ENCODE data around the gene PILRA. TPM values are rescaled to one million over a fixed set of nuclear protein-coding genes. Genes with fewer than 3 reads are reported as not detected.
"Not testable (repeated sequence)": the region's sequence is repeated elsewhere in the genome, so short reads cannot be mapped to it uniquely, and the experiment has no call there.

Gene PILRA
- 0.35 and 2.0 TPM in 2 replicates for total RNA-seq

DNA sequence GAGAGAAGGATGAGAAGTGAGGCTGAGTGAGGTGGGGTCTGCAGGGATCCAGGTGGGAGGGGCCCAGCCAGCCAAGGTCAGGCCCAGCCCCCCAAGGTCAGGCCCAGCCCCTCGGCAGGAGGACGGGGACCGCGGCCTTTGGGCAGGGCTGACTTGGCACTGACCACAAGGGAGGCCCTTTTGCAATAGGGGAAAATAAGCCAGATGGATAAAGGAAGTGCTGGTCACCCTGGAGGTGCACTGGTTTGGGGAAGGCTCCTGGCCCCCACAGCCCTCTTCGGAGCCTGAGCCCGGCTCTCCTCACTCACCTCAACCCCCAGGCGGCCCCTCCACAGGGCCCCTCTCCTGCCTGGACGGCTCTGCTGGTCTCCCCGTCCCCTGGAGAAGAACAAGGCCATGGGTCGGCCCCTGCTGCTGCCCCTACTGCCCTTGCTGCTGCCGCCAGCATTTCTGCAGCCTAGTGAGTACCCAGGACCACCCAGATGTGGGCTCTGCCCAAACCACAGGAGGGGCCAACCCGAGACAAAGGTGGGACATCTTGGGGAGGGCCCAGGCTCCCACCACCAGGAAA, at the start of gene PILRA:
TSS of gene PILRA (plus strand) at position 227 of the 571 bp plus-strand sequence. CDS start at position 397, 170 bp downstream.
- DNase-seq (ENCODE audit: low read depth), result no peak

DNA sequence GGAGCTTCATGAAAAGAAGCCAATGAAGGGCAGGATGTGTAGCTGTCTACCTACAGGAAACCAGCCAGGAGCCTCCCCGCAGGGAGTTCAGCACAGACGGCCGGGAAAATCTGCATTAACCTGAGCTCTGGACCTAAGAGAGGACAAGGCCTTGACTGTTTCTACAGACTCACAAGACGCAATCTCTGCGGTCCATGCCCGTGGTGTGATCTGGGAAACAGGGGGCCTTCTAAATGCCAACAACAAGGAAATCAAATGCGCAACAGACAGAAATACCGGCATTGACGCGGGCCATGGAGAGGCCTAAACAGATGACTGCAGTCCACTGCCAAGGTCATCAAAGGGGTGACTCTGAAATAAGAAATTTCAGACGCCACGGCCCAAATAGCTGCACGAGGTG, 49.1 kb upstream of the PILRA start:
- DNase-seq (ENCODE audit: low read depth), result not testable (repeated sequence)

DNA sequence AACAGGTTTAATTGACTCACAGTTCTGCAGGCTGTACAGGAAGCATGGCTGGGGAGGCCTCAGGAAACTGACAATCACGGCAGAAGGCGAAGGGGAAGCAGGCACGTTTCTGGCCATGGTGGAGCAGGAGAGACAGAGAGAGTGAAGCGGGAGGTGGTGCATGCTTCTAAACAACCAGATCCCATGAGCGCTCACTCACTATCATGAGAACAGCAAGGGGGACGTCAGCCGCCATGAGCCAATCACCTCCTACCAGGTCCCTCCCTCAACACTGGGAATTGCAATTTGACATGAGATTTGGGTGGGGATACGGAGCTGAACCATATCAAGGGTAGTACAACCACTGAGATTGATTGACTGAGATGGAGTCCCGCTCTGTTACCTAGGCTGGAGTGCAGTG, 47.6 kb upstream of the PILRA start:
- not testable (repeated sequence) for DNase-seq (ENCODE audit: low read depth)

DNA sequence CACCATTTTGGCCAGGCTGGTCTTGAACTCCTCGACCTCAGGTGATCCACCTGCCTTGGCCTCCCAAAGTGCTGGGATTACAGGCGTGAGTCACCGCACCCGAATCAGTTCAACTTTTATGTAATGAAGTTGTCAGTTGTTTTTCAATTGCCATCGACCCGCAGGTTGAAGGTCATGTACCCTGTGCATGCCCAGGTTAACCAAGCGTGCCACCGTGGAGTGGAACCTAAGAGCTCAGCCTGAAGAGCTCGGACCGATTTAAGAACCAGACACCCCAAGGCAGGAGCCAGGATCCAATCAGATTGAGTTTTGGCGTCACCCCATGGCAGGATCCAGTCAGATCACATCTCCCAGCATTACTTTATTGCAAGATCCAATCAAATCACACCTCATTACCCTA, 46.4 kb upstream of the PILRA start:
- not testable (repeated sequence) for DNase-seq (ENCODE audit: low read depth)

DNA sequence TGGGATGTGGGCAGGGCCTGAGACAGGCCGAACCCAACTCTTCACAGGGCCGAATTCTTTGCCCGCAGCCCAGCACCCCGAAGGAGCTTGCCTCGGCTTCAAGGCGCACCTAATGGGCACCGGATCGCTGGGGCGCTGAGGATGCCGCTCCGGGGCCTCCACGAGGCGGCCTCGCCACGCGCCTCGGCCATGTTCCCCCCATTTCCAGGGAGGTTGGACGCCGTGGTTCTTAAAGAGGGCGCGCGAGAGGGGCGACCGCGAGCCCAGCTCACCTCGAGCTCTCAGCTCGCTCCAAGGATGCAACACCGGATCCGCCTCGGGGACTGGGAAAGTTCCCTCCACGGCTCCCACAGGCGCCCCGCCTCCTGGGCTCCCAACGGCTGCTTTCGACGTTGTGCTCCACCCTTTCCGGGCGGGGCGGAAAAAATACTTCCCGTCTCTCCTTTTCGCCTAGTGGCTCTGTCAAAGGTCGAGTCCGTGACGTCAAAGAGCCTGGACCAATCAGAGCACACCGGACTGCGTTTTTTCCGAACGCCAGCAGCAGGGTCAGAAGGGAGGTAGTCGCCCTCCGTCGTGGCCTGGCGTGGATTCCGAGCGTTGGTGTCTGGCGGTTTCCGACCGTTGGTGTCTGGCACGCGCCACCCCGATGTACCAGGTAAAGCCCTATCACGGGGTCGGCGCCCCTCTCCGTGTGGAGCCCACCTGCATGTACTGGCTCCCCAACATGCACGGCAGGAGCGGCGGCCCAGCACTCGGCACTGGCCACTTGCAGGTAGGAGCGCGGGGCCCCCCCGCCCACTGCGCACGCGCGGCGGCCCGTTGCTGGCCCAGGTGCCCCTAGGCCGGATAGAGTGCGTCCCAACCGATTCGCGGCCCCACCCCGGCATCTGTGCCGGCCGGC, 37.5 kb upstream of the PILRA start:
- peak; percentile 88 for DNase-seq (ENCODE audit: low read depth)

DNA sequence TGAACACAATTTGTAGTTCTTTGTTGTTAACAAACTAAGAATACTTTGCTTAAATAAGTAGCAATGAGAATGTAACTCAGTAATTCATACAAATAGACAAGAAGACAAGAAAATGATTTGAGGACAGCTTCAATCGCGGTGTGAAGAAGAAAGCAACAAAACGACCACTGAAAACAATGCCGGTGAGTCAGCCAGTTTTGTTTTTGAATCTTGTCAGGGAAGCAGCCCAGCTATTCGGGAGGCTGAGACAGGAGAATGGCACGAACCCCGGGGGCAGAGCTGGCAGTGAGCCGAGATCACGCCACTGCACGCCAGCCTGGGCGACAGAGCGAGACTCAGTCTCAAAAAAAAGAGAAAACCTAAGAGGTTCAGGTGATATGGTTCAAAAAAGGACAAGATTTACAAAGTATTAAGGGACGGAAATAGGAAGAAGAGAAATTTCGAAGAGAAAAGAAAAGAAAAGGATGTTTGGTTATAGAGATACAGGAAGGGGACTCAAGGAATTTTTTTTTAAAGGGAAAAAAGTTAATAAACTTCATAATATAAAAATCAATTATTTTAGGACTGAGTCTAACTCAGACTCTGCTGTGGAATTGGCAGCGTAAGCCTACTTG, 35.1 kb upstream of the PILRA start:
- peak; percentile 91 for DNase-seq (ENCODE audit: low read depth)

DNA sequence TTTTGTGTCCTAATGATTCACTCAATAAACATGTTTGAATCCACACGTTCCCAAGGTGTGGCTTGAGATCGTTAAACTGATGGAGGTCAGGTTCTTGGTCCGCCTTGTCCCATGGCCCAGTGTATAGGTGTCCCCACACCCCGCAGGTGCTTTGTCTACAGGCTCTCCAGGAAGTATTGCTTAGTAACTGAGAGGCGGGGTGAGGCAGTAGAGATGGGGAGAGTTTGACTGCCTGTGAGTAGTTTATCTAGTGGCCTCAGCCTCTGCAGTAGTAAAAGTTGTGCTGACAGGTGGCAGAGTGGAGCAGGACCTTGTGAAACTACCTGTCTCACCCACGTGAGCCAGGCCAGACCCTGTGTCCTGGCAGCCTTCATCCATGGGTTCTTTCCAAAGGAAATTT, 32.0 kb upstream of the PILRA start:
- peak; percentile 28 for DNase-seq (ENCODE audit: low read depth)

DNA sequence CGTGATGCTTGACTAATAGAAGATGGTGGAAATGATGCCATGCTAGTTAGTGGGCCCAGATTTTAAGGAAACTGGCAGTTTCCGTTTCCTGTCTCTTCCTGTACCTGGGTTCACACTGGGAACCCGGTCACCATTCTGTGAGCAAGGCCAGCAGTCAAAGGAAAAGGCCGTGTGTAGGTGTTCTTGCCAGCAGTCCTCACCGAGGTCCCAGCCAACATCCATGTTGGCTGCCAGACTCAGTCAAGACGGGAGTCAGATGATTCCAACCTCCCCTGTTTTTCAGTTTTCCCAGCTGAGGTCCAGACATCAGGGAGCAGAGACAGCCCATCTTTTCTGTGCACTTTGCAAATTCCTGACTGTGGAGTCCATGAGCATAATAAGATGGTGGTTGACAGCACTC, 30.5 kb upstream of the PILRA start:
- no peak for DNase-seq (ENCODE audit: low read depth)

DNA sequence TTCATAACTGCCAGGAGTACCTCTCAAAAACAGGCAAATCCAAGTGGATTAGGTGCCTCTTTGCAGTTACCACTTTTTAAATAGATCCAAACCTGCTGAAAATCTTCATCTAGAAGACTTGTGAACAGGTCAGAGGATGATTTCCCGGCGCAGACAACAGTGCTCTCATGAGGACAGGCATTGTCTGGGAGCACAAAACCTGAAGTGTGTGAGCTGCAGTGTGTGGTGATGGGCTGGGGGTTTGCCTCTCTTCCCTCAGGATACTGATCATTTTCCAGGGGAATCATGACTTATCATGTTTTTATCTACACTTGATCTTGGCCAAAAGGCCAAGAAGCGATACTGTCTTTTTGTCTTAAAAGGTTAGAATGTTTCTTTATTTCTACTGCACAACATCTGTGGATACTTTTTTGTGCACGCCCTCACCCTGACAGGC, 29.1 kb upstream of the PILRA start:
- DNase-seq (ENCODE audit: low read depth), result not testable (repeated sequence)

DNA sequence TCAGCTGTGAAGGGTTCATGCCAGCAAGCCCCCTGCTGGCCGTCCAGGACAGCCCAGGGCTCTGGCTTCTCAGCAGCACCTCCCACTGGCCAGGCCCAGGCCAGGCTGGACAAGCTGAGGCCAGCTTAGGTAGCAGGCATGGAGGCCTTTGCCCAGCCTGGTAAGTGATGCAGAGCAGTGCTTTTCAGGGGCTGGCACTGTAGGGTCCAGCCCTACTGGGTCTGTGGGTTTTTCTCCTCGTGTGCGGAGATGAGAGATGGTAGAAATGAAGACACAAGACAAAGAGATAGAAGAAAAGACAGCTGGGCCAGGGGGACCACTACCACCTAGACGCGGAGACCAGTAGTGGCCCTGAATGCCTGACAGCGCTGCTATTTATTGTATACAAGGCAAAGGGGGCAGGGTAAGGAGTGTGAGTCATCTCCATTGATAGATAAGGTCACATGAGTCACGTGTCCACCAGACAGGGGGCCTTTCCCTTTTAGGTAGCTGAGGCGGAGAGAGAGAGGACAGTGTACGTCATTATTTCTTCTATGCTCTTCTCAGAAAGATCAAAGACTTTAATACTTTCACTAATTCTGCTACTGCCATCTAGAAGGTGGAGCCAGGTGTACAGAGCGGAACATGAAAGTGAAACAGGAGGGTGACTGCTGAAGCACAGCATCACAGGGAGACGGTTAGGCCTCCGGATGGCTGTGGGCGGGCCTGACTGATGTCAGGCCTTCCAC, 28.6 kb upstream of the PILRA start:
- DNase-seq (ENCODE audit: low read depth), result peak; percentile 59

DNA sequence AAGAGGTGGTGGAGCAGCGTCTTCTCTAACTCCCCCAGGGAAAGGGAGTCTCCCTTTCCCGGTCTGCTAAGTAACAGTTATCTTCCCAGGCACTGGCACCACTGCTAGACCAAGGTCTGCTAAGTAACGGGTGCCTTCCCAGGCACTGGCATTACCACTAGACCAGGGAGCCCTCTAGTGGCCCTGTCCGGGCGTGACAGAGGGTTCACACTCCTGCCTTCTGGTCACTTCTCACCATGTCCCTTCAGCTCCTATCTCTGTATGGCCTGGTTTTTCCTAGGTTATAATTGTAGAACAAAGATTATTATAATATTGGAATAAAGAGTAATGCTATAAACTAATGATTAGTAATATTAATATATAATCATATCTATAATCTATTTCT, 28.0 kb upstream of the PILRA start:
- peak; percentile 23 for DNase-seq (ENCODE audit: low read depth)

DNA sequence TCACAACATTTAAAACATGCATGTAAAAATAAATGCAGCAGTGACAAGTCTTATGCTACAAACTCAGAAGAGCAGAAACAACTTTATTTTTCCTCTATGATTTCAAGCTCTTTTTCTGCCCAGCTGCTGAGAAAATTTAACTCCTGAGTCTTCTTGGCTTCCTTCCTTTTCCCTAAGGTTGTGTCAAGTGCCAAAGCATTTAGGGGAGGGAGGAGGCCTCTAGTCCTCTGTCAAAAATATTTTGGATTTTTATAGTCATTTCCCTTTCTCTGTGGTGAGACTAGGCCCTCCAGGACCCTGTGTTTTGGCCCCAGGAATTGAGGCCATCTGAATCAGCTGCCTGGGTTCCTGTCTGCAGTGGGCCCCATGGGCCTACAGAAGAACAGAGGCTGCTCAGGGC, 26.4 kb upstream of the PILRA start:
- no peak for DNase-seq (ENCODE audit: low read depth)

DNA sequence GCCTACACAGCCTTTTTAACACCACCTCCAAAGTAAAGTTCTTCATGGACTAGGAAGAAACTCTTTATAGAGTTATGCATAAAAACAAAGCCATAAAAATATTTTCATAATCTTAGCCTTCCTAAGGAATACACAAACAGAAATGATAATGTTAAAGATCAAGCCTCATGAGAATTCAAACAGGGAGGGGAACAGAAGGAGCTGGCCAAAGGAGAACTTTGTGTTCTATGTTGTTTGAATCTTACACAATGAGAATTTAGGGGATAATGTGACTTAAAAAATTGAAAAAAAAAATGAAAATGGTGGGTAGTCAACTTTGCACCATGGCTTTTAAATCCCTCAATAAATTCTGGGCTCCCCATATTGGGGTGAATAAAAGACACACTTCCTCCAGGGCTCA, 24.5 kb upstream of the PILRA start:
- DNase-seq (ENCODE audit: low read depth), result no peak

DNA sequence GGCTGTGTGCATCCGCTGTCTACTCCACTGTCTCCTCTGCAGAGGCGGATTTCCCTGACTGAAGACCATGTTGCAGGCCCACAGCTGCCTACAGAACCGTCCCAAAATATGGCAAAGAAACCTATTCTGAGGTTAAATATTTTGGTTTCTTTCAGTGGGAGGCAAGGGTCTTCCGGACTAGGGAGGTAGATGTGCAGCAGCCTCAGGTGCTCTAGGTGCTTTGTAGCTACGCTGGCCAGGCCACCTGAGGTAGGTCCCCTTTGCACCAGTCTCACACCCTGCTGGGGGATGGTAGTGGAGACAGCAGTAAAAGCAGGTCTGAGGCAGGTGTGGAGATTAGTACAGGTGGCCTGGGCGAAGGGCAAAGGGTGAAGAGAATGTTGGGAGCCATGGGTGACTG, 23.5 kb upstream of the PILRA start:
- no peak for DNase-seq (ENCODE audit: low read depth)

DNA sequence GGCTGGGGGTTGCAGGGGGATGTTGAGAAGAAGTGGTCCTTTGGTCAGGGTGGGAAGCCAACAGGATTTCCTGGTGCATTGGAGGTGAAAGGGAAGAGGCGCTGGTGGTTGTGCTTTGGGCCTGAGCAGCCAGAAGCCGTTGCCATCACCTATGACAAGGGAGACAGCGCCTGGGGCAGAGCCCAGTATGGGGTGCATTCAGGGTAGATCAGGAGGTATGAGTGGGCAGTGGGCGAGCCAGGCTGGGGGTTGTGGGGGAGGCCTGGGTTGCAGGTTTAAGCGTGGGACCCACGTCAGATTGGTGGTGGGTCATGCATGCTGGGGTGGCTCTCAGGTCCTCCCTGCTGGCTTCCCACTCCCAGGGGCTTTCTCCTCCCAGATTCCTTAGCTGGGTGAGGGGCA, 21.6 kb upstream of the PILRA start:
- no peak for DNase-seq (ENCODE audit: low read depth)

DNA sequence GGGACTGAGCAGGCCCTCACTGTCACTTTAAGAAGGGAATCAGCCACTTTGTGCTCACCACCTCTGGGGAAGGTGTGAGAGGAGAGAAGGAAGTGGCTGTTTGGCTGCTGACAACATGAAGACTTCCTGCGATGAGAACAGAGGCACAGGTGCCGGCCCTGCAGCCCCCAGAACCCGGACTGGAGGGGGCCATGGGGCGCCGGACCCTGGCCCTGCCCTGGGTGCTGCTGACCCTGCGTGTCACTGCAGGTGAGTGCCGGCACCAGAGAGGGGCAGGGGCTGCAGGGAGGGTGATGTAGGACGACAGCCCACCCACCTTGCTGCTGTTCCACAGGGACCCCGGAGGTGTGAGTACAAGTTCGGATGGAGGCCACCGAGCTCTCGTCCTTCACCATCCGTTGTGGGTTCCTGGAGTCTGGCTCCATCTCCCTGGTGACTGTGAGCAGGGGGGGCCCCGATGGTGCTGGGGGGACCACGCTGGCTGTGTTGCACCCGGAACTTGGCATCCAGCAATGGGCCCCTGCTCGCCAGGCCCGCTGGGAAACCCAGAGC, 21.0 kb upstream of the PILRA start:
- DNase-seq (ENCODE audit: low read depth), result not testable (repeated sequence)

DNA sequence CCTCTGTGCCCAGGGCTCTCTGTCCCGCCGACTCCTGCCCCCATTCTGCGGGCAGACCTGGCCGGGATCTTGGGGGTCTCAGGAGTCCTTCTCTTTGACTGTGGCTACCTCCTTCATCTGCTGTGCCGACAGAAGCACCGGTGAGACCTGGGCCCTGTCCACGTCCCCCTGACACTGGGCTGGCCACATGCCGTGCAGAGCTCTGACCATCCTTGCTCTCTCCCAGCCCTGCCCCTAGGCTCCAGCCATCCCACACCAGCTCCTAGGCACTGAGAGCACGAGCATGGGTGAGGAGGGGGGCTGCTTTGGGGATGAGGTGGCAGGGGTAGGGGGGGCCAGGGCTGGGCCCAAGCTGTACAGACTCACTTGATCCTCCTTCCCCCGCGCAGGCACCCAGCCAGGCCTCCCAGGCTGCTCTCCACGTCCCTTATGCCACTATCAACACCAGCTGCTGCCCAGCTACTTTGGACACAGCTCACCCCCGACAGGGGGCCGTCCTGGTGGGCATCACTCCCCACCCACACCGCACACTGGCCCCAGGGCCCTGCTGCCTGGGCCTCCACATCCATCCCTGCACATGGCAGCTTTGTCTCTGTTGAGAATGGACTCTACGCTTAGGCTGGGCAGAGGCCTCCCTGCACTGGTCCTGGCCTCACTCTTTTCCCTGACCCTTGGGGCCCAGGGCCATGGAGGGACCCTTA, 20.2 kb upstream of the PILRA start:
- DNase-seq (ENCODE audit: low read depth), result no peak

DNA sequence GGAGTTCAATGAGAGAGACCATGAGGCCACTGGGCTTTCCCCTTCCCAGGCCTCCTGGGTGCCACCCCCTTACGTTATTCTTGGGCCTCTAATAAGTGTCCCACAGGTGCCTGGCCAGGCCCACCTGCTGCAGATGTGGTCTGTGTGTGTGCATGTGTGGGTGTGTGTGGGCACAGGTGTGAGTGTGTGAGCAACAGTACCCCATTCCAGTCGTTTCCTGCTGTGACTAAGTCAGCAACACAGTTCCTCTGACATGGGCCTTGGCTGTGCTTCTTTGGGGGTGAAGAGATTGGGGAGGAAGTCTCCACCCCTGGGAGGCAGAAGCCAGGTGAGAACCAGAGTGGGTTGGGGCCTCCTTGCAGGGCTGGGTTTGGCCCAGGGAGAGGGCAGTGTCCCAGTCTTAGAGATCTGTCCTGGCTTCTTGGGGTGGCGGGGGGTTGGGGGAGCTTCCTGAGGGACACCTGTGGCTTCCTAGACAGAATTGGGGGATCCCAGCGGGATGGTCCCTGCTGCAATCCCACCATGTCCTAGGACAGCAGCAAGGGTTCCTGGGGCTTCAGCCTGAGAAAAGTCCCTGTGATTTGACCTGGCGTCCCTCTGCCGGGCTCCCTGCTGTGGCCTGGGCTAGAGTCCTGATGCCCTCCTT, 19.5 kb upstream of the PILRA start:
- DNase-seq (ENCODE audit: low read depth), result no peak

DNA sequence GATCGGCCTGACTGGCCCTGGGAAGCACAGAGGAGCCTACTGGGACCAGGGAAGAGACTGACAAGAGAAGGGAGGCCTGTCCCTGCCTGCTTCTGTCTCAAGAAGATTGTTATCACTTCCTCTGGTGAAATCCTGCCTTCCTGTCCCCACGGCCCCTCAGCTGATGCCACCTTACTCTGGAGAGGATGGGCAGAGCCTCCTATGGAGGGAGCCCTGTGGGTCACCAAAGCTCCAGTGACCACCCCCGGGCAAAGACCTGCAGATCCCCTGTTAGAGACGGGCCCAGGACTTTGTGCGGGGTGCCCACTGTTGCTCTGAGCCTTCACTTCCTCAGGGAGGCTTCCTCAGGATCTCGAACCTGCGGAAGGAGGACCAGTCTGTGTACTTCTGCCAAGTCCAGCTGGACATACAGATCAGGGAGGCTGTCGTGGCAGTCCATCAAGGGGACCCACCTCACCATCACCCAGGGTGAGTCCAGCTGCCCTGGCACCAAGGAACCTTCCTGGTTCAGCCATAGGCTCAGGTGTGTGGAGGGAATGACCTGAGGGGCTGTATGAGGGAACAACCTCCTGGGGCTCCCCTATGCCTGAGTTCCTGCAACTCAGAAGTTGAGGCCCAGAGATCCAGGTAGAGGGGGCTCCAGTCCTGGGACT, 16.7 kb upstream of the PILRA start:
- DNase-seq (ENCODE audit: low read depth), result no peak

DNA sequence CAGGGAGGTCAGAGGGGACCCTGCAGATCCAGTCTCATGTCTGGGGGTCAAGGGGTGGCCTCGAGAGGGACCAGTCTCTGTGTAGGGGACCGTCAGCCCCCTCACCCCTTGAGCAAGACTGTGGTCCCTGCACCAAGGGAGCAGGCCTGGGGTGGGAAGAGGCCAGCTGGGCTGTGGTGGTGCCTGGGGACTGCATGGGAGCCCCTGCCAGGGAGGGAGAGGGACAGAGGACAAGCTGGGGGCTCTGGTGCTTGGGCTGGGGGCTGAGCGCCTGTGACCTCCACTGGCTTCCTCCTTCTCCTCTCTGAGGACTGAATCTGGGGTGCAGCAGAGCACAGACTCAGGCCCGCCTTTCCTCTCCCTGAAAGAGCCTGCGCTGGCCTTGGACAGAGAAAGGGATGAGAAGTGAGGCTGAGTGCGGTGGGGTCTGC, 16.1 kb upstream of the PILRA start:
- no peak for DNase-seq (ENCODE audit: low read depth)

Measured in renal cortical epithelial cell (primary cell).